ENCODE measurements around the gene SUPT20HL1.

Gene SUPT20HL1

DNA sequence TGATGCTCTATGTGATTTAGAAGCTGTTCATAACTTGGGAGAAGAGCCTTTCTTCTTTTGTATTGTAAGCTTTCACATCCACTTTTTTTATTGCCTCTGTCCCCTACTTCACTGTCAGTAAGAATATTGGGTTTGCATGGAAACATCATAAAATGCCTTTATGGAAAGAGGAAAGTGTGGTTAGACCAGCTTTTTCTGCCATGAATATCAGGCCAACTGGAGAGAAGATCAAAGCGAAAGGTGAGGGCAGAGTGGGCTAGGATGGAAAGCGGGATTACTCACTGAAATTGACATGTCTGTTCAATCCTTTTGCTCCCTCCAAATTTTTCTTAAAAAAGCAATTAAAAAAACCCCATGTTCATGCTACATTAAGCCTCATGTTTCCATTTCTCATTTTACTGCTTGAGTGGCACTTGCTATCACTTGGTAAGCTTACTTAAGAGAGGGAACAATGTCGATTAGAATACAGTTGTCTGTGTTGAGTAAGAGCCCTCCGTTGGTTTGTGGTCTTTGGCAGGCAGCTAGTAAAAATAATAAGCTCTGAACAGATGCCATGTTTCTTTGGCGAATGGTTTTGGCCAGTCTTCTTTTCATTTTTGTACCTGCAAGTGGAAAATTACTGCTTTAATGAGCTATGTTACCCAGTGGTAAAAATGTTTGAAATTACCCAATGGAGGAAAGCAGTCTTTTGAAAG, 35.9 kb downstream of the SUPT20HL1 start:
- DNase-seq (ENCODE audit: low spot score), result no peak

- DNase-seq (ENCODE audit: low spot score), result no peak
Measured at GRCh38 chrX:24396931-24397279, 36.5 kb downstream of the SUPT20HL1 start.

GRCh38 chrX:24398766-24399165, 38.3 kb downstream of the SUPT20HL1 start:
- DNase-seq (ENCODE audit: low spot score), result no peak

GRCh38 chrX:24399550-24399949, 39.1 kb downstream of the SUPT20HL1 start:
- peak; percentile 2 for DNase-seq (ENCODE audit: low spot score)

GRCh38 chrX:24405959-24406358, 45.5 kb downstream of the SUPT20HL1 start:
- no peak for DNase-seq (ENCODE audit: low spot score)
